Activated T-helper 1 cell treated with anti-CD3 and anti-CD28 coated beads, Interleukin-12 subunit alpha, Interleukin-12 subunit beta, Interleukin-2, Interleukin-4 antibody, amounts not matched to agents 30 ng/mL and 10 ng/mL and 1 ng/mL, durations not matched to agents 14 hours and 24 hours and 36 hours (primary cell): Measurements from ENCODE around the gene WDFY1. TPM values are rescaled to one million over a fixed set of nuclear protein-coding genes. Genes with fewer than 3 reads are reported as not detected.

ENCODE experiments used
- DNase-seq: peaks from one replicate; pipeline ENCODE4 v3.0.0; 2021; ENCODE audit warnings: low spot score
- H3K27ac Mint-ChIP-seq: one replicate; pipeline ENCODE4 v1.8.0; 2021; ENCODE audit warnings: mild to moderate bottlenecking, mixed read lengths
- H3K27me3 Mint-ChIP-seq: one replicate; pipeline ENCODE4 v1.8.0; 2022; ENCODE audit warnings: mild to moderate bottlenecking, moderate library complexity, mixed read lengths; ENCODE audit not compliant: insufficient read depth
- H3K36me3 Mint-ChIP-seq: one replicate; pipeline ENCODE4 v1.8.0; 2021; ENCODE audit warnings: low read depth, mixed read lengths
- H3K4me1 Mint-ChIP-seq: one replicate; pipeline ENCODE4 v1.8.0; 2021; ENCODE audit warnings: low read depth, mixed read lengths
- H3K4me3 Mint-ChIP-seq: one replicate; pipeline ENCODE4 v1.8.0; 2021; ENCODE audit warnings: mild to moderate bottlenecking, moderate library complexity, mixed read lengths
- H3K9me3 Mint-ChIP-seq: one replicate; pipeline ENCODE4 v1.8.0; 2021; ENCODE audit warnings: mixed read lengths
- intact Hi-C: fragments of 100-400 bp; cut with micrococcal nuclease; formaldehyde crosslinking; loops from one replicate; pipeline ENCODE4 v1.15.1; 2024
- total RNA-seq: library from RNA; stranded (reverse); gene quantifications from 2 replicates; pipeline ENCODE4 v1.2.3, GENCODE V29; 2022

Gene WDFY1
- total RNA-seq, 1 donor from 2014 or later: 21.8 TPM

DNA sequence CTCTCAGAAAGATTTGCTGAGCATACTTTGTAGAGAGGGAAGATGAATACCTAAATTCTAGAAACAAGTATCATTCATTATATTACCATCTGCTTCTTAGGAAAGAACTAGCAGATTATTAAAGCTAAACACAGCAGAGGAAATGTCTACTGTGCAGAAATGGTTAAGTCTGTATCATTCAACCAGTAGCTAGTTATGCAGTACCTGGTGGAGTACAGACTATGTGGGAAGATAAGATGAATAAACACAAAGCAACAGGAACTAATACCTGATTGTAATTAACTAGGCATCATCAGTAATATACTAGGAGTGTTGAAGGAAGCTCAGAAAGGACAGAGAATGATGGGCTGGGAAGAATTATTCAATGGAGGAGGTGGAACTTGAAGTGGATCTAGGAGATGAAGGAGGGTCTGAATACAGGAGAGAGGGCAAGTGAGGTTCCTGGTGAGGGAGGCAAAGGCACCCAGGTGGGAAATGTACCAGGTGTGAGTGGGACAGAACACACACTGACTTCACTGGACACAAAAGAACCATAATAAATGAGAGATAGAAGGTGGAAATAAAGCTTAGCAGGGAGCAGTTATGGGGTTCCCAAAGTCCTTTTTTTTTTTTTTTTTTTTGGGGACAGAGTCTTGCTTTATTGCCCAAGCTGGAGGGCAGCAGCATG lies 9.5 kb downstream of the WDFY1 start:
- Mint-ChIP-seq H3K36me3 (peaks cover 15% of the 10 kb centered on the region), H3K27me3 (no peaks in the 10 kb centered on the region), H3K9me3 (peaks cover 12% of the 10 kb centered on the region), H3K27ac (peak overlapping the region; percentile 3), H3K4me1 (peaks cover 61% of the 10 kb centered on the region), H3K4me3 (no peak overlapping the region)
- DNase-seq: no peak
- intact Hi-C loops: loop anchor here (1.0 kb wide), 1 partner anchor 13 kb away; no protein-coding TSS in a partner anchor

DNA sequence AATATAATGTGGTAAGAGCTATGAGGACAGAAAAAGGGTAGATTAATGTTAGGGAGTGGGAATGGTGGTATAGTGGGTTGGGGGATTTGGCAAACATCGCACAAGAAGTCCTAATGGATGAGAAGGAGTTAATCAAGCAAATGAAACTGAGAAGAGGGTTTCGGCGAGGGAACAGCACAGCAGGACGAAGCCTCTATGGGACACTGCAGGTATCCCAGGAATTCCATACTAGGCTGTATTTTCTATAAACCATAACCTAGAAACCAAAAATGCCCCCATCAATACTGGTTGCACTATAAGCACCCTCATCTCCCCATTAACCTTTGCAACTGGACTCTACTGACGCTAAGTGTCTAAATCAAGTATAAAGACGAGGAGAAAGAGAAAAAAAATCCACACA lies 10.3 kb downstream of the WDFY1 start:
- H3K27ac Mint-ChIP-seq: no peak overlapping the region

DNA sequence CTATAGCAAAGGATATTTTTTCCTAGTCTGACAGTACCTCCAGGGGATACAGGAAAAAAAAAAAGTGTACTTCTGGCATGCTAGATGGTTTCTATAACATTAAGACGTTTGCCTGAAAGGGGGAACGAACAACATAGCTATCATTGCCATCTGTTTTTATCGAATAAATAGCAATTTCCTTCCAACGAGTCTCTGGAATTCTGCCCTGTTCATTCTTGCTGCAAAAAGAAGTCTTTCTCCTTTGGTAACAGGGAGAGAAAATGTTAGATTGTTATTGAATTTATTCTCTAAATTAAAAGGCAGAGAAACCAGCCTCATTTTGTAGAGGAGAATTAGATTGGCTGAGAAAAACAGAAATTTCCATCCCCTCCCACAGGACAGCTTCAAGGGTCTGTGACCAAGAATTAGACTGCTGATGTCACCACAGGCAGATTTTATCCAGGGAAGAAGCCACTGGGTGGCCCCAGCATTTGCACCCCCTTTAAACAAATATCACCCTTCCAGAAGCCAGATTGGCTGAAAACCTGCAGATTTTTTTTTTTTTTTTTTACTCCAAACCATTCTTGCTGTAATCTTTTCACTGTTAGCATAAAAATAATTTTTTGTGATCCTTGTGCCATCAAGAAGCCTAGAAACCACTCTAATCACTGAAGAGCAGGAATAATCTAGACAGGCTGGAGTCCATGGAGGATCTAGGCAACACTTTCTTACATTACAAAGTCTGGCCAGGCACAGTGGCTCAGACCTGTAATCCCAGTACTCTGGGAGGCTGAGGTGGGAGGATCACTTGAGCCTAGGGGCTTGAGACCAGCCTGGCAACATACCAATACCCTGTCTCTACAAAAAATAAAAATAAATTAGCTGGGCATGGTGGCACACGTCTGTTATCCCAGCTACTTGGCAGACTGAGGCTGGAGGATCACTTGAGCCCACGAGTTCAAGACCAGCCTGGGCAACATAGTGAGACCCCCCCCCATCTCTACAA lies 12.0 kb downstream of the WDFY1 start:
- Mint-ChIP-seq H3K9me3 (no peaks in the 10 kb centered on the region), H3K27ac (no peak overlapping the region), H3K27me3 (no peaks in the 10 kb centered on the region), H3K36me3 (peaks cover 5% of the 10 kb centered on the region), H3K4me3 (no peak overlapping the region), H3K4me1 (peaks cover 66% of the 10 kb centered on the region)
- DNase-seq: no peak
- intact Hi-C loops: no loop called here

More for the DNA sequence above, 10.3 kb downstream of the WDFY1 start:
- no peak for DNase-seq
- Mint-ChIP-seq H3K9me3 (peaks cover 11% of the 10 kb centered on the region), H3K4me3 (no peak overlapping the region), H3K27me3 (no peaks in the 10 kb centered on the region), H3K36me3 (peaks cover 15% of the 10 kb centered on the region), H3K4me1 (peaks cover 68% of the 10 kb centered on the region)
- intact Hi-C loops: no loop called here

DNA sequence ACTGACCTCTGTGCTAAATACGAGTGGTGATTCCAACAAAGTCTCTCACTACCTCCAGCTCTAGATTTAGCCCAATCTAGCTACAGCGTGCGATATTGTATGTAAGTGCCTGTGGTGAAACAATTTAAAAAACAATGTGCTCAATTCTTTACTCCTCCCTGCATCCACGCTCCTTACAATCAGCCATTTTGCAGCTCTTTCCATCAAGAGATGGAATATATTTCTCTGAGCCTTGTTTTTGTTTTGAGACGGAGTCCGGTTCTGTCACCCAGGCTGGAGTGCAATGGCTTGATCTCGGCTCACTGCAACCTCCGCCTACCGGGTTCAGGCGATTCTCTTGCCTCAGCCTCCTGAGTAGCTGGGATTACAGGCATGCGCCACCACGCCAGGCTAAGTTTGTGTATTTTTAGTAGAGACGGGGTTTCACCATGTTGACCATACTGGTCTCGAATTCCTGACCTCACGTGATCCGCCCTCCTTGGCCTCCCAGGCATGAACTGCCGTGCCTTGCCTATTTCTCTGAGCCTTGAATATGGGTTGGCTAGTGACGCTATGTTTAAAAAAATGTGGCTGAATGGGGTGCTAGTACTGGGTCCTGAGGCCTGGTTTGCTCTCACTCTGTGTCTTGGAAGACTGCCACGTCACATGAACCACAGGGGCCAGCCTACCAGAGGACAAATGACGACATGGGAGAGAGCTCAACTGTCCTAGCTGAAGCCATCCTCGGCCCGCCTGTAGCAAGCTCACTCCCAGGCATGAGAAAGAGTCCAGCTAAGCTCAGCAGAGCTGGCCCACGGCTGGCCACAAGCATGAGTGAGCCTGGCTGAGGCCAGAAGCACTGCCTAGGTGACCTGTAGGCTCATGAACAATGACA lies 14.8 kb downstream of the WDFY1 start:
- peaks cover 5% of the 10 kb centered on the region for H3K9me3 Mint-ChIP-seq
- no peaks in the 10 kb centered on the region for H3K27me3 Mint-ChIP-seq
- peaks cover 45% of the 10 kb centered on the region for H3K4me1 Mint-ChIP-seq
- intact Hi-C loops: no loop called here
- peaks cover 7% of the 10 kb centered on the region for H3K36me3 Mint-ChIP-seq
- no peak overlapping the region for H3K4me3 Mint-ChIP-seq
- peak overlapping the region; percentile 31 for H3K27ac Mint-ChIP-seq
- DNase-seq: no peak

DNA sequence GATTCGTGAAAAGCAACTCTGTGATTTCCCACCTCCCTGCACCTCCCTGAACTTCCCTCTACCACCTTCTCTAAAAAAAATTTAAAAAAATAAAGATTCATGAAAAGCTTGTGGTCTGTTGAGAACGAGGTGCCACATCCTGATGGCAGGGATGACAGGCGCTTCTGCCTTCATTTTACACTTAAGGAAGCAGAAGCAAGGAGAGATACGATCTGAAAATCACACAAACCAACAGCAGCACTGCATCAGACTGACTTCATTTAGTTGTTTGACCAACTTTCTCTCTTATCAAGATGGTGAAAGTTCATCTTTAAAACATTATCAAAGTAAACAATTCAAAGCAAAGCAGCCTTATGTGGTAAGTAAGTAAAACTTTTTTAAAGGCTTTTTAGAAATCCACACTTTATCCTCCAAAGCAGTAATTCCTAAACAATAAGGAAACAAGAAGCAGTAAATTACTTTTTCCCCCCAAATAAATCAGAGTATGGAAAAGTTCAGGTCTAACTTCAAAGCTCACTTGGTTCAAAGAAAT lies 15.5 kb downstream of the WDFY1 start:
- intact Hi-C loops: loop anchor here (2.0 kb wide), 1 partner anchor 13 kb away; no protein-coding TSS in a partner anchor
- no peak for DNase-seq
- H3K27ac Mint-ChIP-seq: peak overlapping the region; percentile 48
- no peak overlapping the region for H3K4me3 Mint-ChIP-seq
- no peaks in the 10 kb centered on the region for H3K27me3 Mint-ChIP-seq
- H3K9me3 Mint-ChIP-seq: peaks cover 5% of the 10 kb centered on the region
- peaks cover 38% of the 10 kb centered on the region for H3K4me1 Mint-ChIP-seq
- peaks cover 7% of the 10 kb centered on the region for H3K36me3 Mint-ChIP-seq

DNA sequence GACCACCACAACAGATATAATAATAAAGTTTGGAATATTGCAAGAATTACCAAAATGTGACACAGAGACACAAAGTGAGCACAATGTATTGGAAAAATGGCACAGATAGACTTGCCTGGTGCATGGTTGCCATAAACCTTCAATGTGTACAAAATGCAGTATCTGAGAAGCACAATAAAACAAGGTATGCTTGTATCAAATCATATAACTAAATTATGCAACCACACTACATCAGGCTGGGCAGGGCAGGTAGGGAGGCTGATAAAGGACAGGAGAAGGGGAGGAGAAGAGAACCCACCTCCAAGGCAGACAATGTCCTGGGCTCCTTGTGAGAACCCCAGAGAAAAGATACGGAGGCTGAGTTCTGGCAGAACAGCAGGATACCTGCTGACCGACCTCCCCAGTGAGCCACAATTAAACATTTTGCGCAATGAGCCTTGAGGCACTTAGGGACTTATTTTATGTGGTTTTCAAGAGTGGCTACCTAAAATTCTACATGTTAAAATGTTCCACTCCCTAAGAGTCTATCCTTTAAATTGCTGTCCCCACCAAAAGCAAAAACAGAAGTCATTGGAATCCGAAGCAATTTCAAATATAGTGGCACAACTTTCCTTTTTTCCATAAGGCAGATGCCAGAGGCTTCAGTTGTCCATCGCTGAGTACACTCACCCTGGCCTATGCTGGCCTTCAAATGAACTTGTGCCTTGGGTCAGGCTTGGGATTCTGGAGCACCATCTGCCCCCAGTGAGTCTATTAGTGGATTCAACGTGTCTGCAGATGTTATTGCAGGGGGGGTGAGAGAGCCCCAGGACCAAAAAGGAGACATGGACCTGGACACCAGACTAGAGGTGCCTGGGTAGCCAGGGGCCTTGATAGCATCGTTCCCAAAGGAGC lies 16.8 kb downstream of the WDFY1 start:
- H3K36me3 Mint-ChIP-seq: peaks cover 7% of the 10 kb centered on the region
- no peaks in the 10 kb centered on the region for H3K27me3 Mint-ChIP-seq
- DNase-seq: no peak
- intact Hi-C loops: loop anchor here (2.0 kb wide), 1 partner anchor 14 kb away; no protein-coding TSS in a partner anchor
- peak overlapping the region; percentile 24 for H3K4me3 Mint-ChIP-seq
- H3K4me1 Mint-ChIP-seq: peaks cover 37% of the 10 kb centered on the region
- H3K27ac Mint-ChIP-seq: peak overlapping the region; percentile 56
- peaks cover 5% of the 10 kb centered on the region for H3K9me3 Mint-ChIP-seq

DNA sequence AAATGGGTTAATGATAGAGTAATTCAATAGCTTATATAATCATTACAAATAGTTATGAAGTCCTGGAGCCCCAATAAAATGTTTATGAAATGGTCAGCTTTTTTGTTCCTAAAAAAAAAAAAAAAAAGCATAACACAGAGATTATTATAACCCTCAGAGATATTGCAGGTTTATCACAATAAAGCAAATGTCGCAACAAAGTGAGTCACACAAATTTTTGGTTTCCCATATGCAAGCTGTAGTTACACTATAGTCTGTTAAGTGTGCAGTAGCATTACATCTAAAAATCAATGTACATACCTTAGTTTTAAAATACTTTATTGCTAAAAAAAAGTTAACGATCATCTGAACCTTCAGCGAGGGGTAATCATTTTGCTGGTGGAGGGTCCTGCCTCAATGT lies 20.0 kb downstream of the WDFY1 start:
- DNase-seq: no peak
- Mint-ChIP-seq H3K9me3 (peaks cover 5% of the 10 kb centered on the region), H3K27ac (no peak overlapping the region), H3K4me1 (peaks cover 26% of the 10 kb centered on the region), H3K27me3 (no peaks in the 10 kb centered on the region), H3K4me3 (no peak overlapping the region), H3K36me3 (peaks cover 11% of the 10 kb centered on the region)
- intact Hi-C loops: no loop called here

DNA sequence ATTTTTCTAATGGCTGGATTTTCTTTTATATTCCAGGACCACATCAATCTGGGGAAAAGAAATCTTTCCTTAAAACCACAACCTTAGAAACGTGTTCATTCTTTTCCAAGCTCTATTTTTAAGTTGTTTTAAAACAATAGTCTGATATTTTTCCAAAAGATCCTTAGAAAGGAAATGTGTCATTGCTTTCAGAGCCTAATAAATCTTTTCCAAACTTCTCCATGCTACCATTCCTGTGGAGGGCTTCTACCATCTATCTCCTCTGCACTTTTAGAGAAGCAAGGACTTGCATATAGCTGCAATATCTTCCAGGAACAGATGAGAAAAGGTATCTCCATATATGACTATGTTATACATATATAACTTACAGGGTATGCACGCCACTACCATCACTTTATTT lies 21.2 kb downstream of the WDFY1 start:
- peaks cover 11% of the 10 kb centered on the region for H3K36me3 Mint-ChIP-seq
- no peak overlapping the region for H3K4me3 Mint-ChIP-seq
- peaks cover 15% of the 10 kb centered on the region for H3K4me1 Mint-ChIP-seq
- intact Hi-C loops: no loop called here
- H3K27ac Mint-ChIP-seq: no peak overlapping the region
- no peak for DNase-seq
- no peaks in the 10 kb centered on the region for H3K27me3 Mint-ChIP-seq
- peaks cover 5% of the 10 kb centered on the region for H3K9me3 Mint-ChIP-seq

DNA sequence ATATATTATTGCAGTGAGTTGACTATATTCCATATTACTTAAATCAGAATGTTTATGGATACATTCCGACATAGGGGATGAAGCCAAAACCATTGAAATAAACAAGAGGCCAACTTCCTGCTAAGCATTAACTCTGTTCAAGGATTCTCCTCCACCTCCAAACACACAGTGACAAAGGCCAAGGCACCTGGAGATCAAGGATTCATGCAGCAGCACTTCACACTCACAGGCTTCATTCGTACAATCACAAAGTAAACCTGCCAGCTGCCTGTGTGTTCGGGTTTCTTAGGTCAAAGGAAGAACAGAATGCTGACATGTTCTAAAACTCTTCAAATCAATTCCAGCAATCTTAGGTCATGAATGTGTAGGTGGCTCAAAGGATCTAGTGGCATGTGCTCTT lies 22.8 kb downstream of the WDFY1 start:
- intact Hi-C loops: loop anchor here (1.0 kb wide), 1 partner anchor 14 kb away; no protein-coding TSS in a partner anchor
- Mint-ChIP-seq H3K27ac (no peak overlapping the region), H3K4me3 (no peak overlapping the region), H3K36me3 (peaks cover 6% of the 10 kb centered on the region), H3K4me1 (peaks cover 4% of the 10 kb centered on the region), H3K27me3 (no peaks in the 10 kb centered on the region), H3K9me3 (peaks cover 1% of the 10 kb centered on the region)
- no peak for DNase-seq

DNA sequence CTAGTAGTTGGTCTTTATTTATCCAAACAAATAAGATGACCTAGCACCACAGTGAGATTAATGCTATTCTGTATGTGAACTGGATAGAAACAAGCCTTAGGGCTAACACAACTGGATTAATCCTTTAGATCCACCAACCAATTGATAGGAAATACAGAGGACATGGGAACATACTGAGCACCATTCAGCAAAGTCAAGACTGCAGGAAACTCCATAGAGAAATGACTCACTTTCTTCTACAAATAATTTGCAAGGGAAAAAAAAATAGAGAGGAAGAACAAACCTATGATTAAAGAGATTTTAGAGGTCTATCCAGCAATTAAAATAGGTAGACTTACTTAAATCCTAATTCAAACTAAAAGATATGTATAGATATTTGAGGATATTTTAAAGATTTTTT lies 23.9 kb downstream of the WDFY1 start:
- DNase-seq: no peak
- H3K4me1 Mint-ChIP-seq: peaks cover 4% of the 10 kb centered on the region
- peaks cover 13% of the 10 kb centered on the region for H3K36me3 Mint-ChIP-seq
- H3K27ac Mint-ChIP-seq: no peak overlapping the region
- intact Hi-C loops: no loop called here
- H3K4me3 Mint-ChIP-seq: no peak overlapping the region
- no peaks in the 10 kb centered on the region for H3K9me3 Mint-ChIP-seq
- H3K27me3 Mint-ChIP-seq: no peaks in the 10 kb centered on the region

DNA sequence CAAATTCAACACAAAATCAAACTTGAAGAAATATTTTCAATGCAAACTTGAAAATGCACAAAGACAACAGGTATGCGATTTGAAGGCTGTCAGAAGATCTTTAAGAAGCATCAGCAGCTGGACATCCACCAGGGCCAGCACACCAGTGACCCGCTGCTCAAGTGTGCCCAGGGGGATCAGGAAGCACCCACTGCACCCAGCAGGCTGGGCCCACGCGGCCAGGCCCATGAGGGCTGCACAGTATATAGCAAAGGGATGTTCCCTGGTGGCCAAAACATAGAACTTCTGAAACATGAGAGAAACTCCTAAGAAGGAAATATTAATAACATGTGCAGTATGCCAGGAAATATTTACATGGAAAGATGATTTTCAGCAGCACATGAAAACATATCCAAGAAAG lies 25.0 kb downstream of the WDFY1 start:
- DNase-seq: no peak
- H3K9me3 Mint-ChIP-seq: no peaks in the 10 kb centered on the region
- intact Hi-C loops: no loop called here
- H3K4me3 Mint-ChIP-seq: no peak overlapping the region
- no peaks in the 10 kb centered on the region for H3K27me3 Mint-ChIP-seq
- H3K4me1 Mint-ChIP-seq: peaks cover 8% of the 10 kb centered on the region
- no peak overlapping the region for H3K27ac Mint-ChIP-seq
- peaks cover 16% of the 10 kb centered on the region for H3K36me3 Mint-ChIP-seq
